Mesendoderm (in vitro differentiated cells): ENCODE measurements around the gene DOCK8.

ENCODE experiments used
- DNase-seq: peaks from one replicate; pipeline ENCODE4 v3.0.0; 2013
- H2AK5ac ChIP-seq: 2 replicates; pipeline ENCODE4 v1.6.1; 2013; ENCODE audit warnings: low read length, inconsistent platforms
- H2BK120ac ChIP-seq: 2 replicates; pipeline ENCODE4 v1.6.1; 2013; ENCODE audit warnings: low read depth, mild to moderate bottlenecking, low read length, moderate library complexity, mixed read lengths
- H2BK15ac ChIP-seq: replicated peaks from 2 replicates; pipeline ENCODE4 v1.6.1; 2013; ENCODE audit warnings: low read depth, mild to moderate bottlenecking, moderate library complexity
- H2BK5ac ChIP-seq: 2 replicates; pipeline ENCODE4 v1.6.1; 2013; ENCODE audit warnings: low read length, inconsistent platforms
- H3K18ac ChIP-seq: 2 replicates; pipeline ENCODE4 v1.6.1; 2013; ENCODE audit warnings: mild to moderate bottlenecking, low read length, mixed read lengths
- H3K23ac ChIP-seq: one replicate; pipeline ENCODE4 v1.6.1; 2013; ENCODE audit warnings: low read length
- H3K27ac ChIP-seq: 2 replicates; pipeline ENCODE4 v1.5.1; 2013; ENCODE audit warnings: low read depth, mild to moderate bottlenecking, inconsistent platforms, low read length, moderate library complexity
- H3K27me3 ChIP-seq: 2 replicates; pipeline ENCODE4 v1.6.1; 2013; ENCODE audit warnings: low read length, control low read depth, mild to moderate bottlenecking, inconsistent platforms; ENCODE audit not compliant: insufficient read depth, poor library complexity
- H3K36me3 ChIP-seq: 2 replicates; pipeline ENCODE4 v1.6.1; 2013; ENCODE audit warnings: low read length, inconsistent platforms; ENCODE audit not compliant: control insufficient read depth, insufficient read depth
- H3K4ac ChIP-seq: one replicate; pipeline ENCODE4 v1.6.1; 2013; ENCODE audit warnings: low read depth, mild to moderate bottlenecking, low read length, moderate library complexity
- H3K4me1 ChIP-seq: 2 replicates; pipeline ENCODE4 v1.6.1; 2013; ENCODE audit warnings: low read depth, low read length, inconsistent platforms; ENCODE audit not compliant: control insufficient read depth
- H3K4me2 ChIP-seq: 2 replicates; pipeline ENCODE4 v1.6.1; 2013; ENCODE audit warnings: low read length
- H3K4me3 ChIP-seq: 2 replicates; pipeline ENCODE4 v1.5.1; 2013; ENCODE audit warnings: mild to moderate bottlenecking, low read length
- H3K56ac ChIP-seq: one replicate; pipeline ENCODE4 v1.6.1; 2013; ENCODE audit warnings: low read length
- H3K79me1 ChIP-seq: 2 replicates; pipeline ENCODE4 v1.6.1; 2013; ENCODE audit warnings: low read length, inconsistent platforms
- H3K79me2 ChIP-seq: 2 replicates; pipeline ENCODE4 v1.6.1; 2013; ENCODE audit warnings: mild to moderate bottlenecking, low read length; ENCODE audit not compliant: control insufficient read depth, insufficient read depth
- H3K9ac ChIP-seq: 2 replicates; pipeline ENCODE4 v1.6.1; 2013; ENCODE audit warnings: low read length, inconsistent platforms
- H4K5ac ChIP-seq: one replicate; pipeline ENCODE4 v1.6.1; 2013; ENCODE audit warnings: low read length
- H4K8ac ChIP-seq: one replicate; pipeline ENCODE4 v1.6.1; 2013; ENCODE audit warnings: low read depth, mild to moderate bottlenecking, control low read depth, low read length, moderate library complexity
- WGBS: extraction: QIAGEN DNeasy Blood & Tissue Kit; methylation state at CpG from one replicate; pipeline ENCODE4 v1.1.7; 2013; ENCODE audit warnings: low lambda C conversion rate, missing lambda C conversion rate; ENCODE audit not compliant: insufficient coverage; ENCODE audit errors: extremely low coverage; 5-methylcytosine and 5-hydroxymethylcytosine counted together

The DOCK8 gene

GRCh38 chr9:504921-505740 lies 290.5 kb downstream of the DOCK8 start:
- no peaks in the 10 kb centered on the region for H3K79me1 ChIP-seq
- WGBS = no CpG with 5 or more reads among the region's 92 CpGs
- no peak overlapping the region for H3K23ac ChIP-seq
- peak overlapping the region; percentile 79 for H3K4me2 ChIP-seq
- H2BK120ac ChIP-seq = no peak overlapping the region
- H3K4me1 ChIP-seq = no peaks in the 10 kb centered on the region
- H4K5ac ChIP-seq = no peak overlapping the region
- peak overlapping the region; percentile 78 for H3K9ac ChIP-seq
- peak overlapping the region; percentile 69 for H3K4me3 ChIP-seq
- H2BK15ac ChIP-seq = peak overlapping the region; percentile 37
- DNase-seq = peak; percentile 36
- no peak overlapping the region for H2AK5ac ChIP-seq
- peak overlapping the region; percentile 70 for H3K4ac ChIP-seq
- H3K27ac ChIP-seq = peak overlapping the region; percentile 44
- H3K18ac ChIP-seq = peak overlapping the region; percentile 94
- H4K8ac ChIP-seq = peak overlapping the region; percentile 95
- no peaks in the 10 kb centered on the region for H3K79me2 ChIP-seq
- H2BK5ac ChIP-seq = no peak overlapping the region
- H3K56ac ChIP-seq = peak overlapping the region; percentile 93
- H3K36me3 ChIP-seq = no peaks in the 10 kb centered on the region
- H3K27me3 ChIP-seq = no peaks in the 10 kb centered on the region

GRCh38 chr9:505741-506059 lies 291.0 kb downstream of the DOCK8 start:
- no peaks in the 10 kb centered on the region for H3K27me3 ChIP-seq
- peak overlapping the region; percentile 75 for H3K4me2 ChIP-seq
- no peaks in the 10 kb centered on the region for H3K36me3 ChIP-seq
- H3K9ac ChIP-seq = peak overlapping the region; percentile 71
- peak overlapping the region; percentile 89 for H3K56ac ChIP-seq
- no peak overlapping the region for H3K18ac ChIP-seq
- no peaks in the 10 kb centered on the region for H3K4me1 ChIP-seq
- H2AK5ac ChIP-seq = no peak overlapping the region
- no peaks in the 10 kb centered on the region for H3K79me2 ChIP-seq
- no peak overlapping the region for H3K27ac ChIP-seq
- no CpG with 5 or more reads among the region's 5 CpGs for WGBS
- H3K23ac ChIP-seq = no peak overlapping the region
- no peak for DNase-seq
- no peak overlapping the region for H4K8ac ChIP-seq
- H3K4me3 ChIP-seq = no peak overlapping the region
- no peak overlapping the region for H2BK5ac ChIP-seq
- H3K4ac ChIP-seq = no peak overlapping the region
- H2BK15ac ChIP-seq = no peak overlapping the region
- no peak overlapping the region for H4K5ac ChIP-seq
- H3K79me1 ChIP-seq = no peaks in the 10 kb centered on the region
- no peak overlapping the region for H2BK120ac ChIP-seq

- no peak overlapping the region for H3K23ac ChIP-seq
- H4K5ac ChIP-seq = no peak overlapping the region
- no peak overlapping the region for H2AK5ac ChIP-seq
- no peak overlapping the region for H3K9ac ChIP-seq
- no peaks in the 10 kb centered on the region for H3K79me1 ChIP-seq
- H3K4me3 ChIP-seq = no peak overlapping the region
- no peaks in the 10 kb centered on the region for H3K27me3 ChIP-seq
- H3K79me2 ChIP-seq = no peaks in the 10 kb centered on the region
- no peak overlapping the region for H2BK120ac ChIP-seq
- no peak overlapping the region for H2BK5ac ChIP-seq
- no peaks in the 10 kb centered on the region for H3K4me1 ChIP-seq
- no peak overlapping the region for H3K56ac ChIP-seq
- H3K18ac ChIP-seq = no peak overlapping the region
- H2BK15ac ChIP-seq = no peak overlapping the region
- DNase-seq = no peak
- H3K4ac ChIP-seq = no peak overlapping the region
- WGBS = no CpG with 5 or more reads among the region's 7 CpGs
- H3K4me2 ChIP-seq = no peak overlapping the region
- H3K36me3 ChIP-seq = no peaks in the 10 kb centered on the region
- no peak overlapping the region for H4K8ac ChIP-seq
- H3K27ac ChIP-seq = no peak overlapping the region
Observed at GRCh38 chr9:506281-506680, 291.6 kb downstream of the DOCK8 start.

GRCh38 chr9:511861-512260 lies 297.2 kb downstream of the DOCK8 start:
- Histone ChIP-seq H2AK5ac (no peak overlapping the region), H4K8ac (no peak overlapping the region), H3K4me2 (no peak overlapping the region), H3K36me3 (no peaks in the 10 kb centered on the region), H2BK5ac (no peak overlapping the region), H2BK15ac (no peak overlapping the region), H3K79me2 (peaks cover 2% of the 10 kb centered on the region), H3K27me3 (no peaks in the 10 kb centered on the region), H3K4ac (no peak overlapping the region), H3K56ac (no peak overlapping the region), H3K27ac (no peak overlapping the region), H3K79me1 (peaks cover 2% of the 10 kb centered on the region), H3K9ac (no peak overlapping the region), H3K4me1 (no peaks in the 10 kb centered on the region), H4K5ac (no peak overlapping the region), H3K18ac (no peak overlapping the region), H3K4me3 (no peak overlapping the region), H2BK120ac (no peak overlapping the region), H3K23ac (no peak overlapping the region)
- no peak for DNase-seq
- no CpG with 5 or more reads among the region's 1 CpG for WGBS

GRCh38 chr9:512555-513272 lies 298.0 kb downstream of the DOCK8 start:
- H3K36me3 ChIP-seq = no peaks in the 10 kb centered on the region
- WGBS = no CpG with 5 or more reads among the region's 3 CpGs
- no peak overlapping the region for H2BK15ac ChIP-seq
- H3K9ac ChIP-seq = no peak overlapping the region
- H2BK120ac ChIP-seq = no peak overlapping the region
- H3K23ac ChIP-seq = no peak overlapping the region
- H3K79me1 ChIP-seq = peaks cover 2% of the 10 kb centered on the region
- H3K18ac ChIP-seq = no peak overlapping the region
- H3K4ac ChIP-seq = no peak overlapping the region
- H3K4me3 ChIP-seq = no peak overlapping the region
- no peak for DNase-seq
- no peaks in the 10 kb centered on the region for H3K4me1 ChIP-seq
- no peak overlapping the region for H3K4me2 ChIP-seq
- H2BK5ac ChIP-seq = no peak overlapping the region
- no peak overlapping the region for H3K56ac ChIP-seq
- peaks cover 2% of the 10 kb centered on the region for H3K79me2 ChIP-seq
- no peak overlapping the region for H4K5ac ChIP-seq
- H3K27ac ChIP-seq = no peak overlapping the region
- no peak overlapping the region for H2AK5ac ChIP-seq
- H4K8ac ChIP-seq = no peak overlapping the region
- no peaks in the 10 kb centered on the region for H3K27me3 ChIP-seq
